IMR-90 (cell line): ENCODE data around the gene DLGAP4. TPM values are rescaled to one million over a fixed set of nuclear protein-coding genes. Genes with fewer than 3 reads are reported as not detected.

ENCODE experiments used
- ATAC-seq: fragments of 200-7000 bp; cut with Tn5 transposase; 2 replicates; pipeline ENCODE4 v1.9.1; 2020; ENCODE audit warnings: low read depth, mild to moderate bottlenecking, moderate library complexity
- BruUV-seq: library from RNA; stranded (reverse); fragments of 400-500 nt; replicated peaks from 2 replicates; lab custom pipeline; 2021; lab: Mats Ljungman, UMichigan
- CTCF ChIA-PET: fragments of 300-600 bp; formaldehyde crosslinking; extraction: SDS; loops from one replicate; lab custom pipeline; 2021; ENCODE audit warnings: antibody characterized with exemption; lab: Yijun Ruan, JAX
- POLR2A ChIA-PET: fragments of 300-600 bp; sonication (Branson Sonifier 250); formaldehyde crosslinking; loops from one replicate; lab custom pipeline; 2022; ENCODE audit warnings: antibody characterized with exemption; ENCODE audit not compliant: unreplicated experiment; lab: Charles Lee
- DNase-seq: peaks from one replicate; pipeline ENCODE4 v3.0.0; 2013
- H2AFZ ChIP-seq: replicated peaks from 2 replicates; pipeline ENCODE3; 2013; ENCODE audit warnings: low read length, mild to moderate bottlenecking; ENCODE audit not compliant: poor library complexity
- H2AK5ac ChIP-seq: 2 replicates; pipeline ENCODE4 v1.6.1; 2013; ENCODE audit warnings: low read depth, low read length, inconsistent platforms
- H2AK9ac ChIP-seq: replicated peaks from 2 replicates; pipeline ENCODE3; 2013; ENCODE audit warnings: mild to moderate bottlenecking, low read depth, low read length, moderate library complexity; ENCODE audit not compliant: poor library complexity
- H2BK120ac ChIP-seq: 2 replicates; pipeline ENCODE4 v1.6.1; 2013; ENCODE audit warnings: low read depth, low read length, inconsistent platforms
- H2BK15ac ChIP-seq: 3 replicates; pipeline ENCODE4 v1.6.1; 2013; ENCODE audit warnings: low read depth, low read length, inconsistent platforms
- H2BK20ac ChIP-seq: 2 replicates; pipeline ENCODE4 v1.6.1; 2013; ENCODE audit warnings: low read depth, mild to moderate bottlenecking, inconsistent platforms, low read length, moderate library complexity
- H2BK5ac ChIP-seq: 2 replicates; pipeline ENCODE4 v1.6.1; 2013; ENCODE audit warnings: mild to moderate bottlenecking, low read depth, low read length, inconsistent platforms; ENCODE audit not compliant: poor library complexity, severe bottlenecking
- H3K14ac ChIP-seq: replicated peaks from 2 replicates; pipeline ENCODE4 v1.6.1; 2013; ENCODE audit warnings: low read depth, low read length, inconsistent platforms
- H3K18ac ChIP-seq: 2 replicates; pipeline ENCODE4 v1.6.1; 2013; ENCODE audit warnings: low read depth, low read length, control low read depth
- H3K23ac ChIP-seq: 2 replicates; pipeline ENCODE4 v1.6.1; 2013; ENCODE audit warnings: low read depth, low read length, inconsistent platforms
- H3K27ac ChIP-seq: 2 replicates; pipeline ENCODE4 v1.5.1; 2013; ENCODE audit warnings: mild to moderate bottlenecking, control low read depth, low read length; ENCODE audit not compliant: insufficient read depth
- H3K27me3 ChIP-seq: 2 replicates; pipeline ENCODE4 v1.6.1; 2013; ENCODE audit warnings: low read length; ENCODE audit not compliant: control insufficient read depth, insufficient read depth
- H3K36me3 ChIP-seq: 2 replicates; pipeline ENCODE4 v1.6.1; 2013; ENCODE audit warnings: low read length, mixed read lengths; ENCODE audit not compliant: control insufficient read depth, insufficient read depth
- H3K4ac ChIP-seq: 2 replicates; pipeline ENCODE4 v1.6.1; 2013; ENCODE audit warnings: low read depth, low read length, inconsistent platforms
- H3K4me1 ChIP-seq: 2 replicates; pipeline ENCODE4 v1.6.1; 2013; ENCODE audit warnings: low read length, mixed read lengths; ENCODE audit not compliant: control insufficient read depth, insufficient read depth
- H3K4me2 ChIP-seq: 2 replicates; pipeline ENCODE4 v1.6.1; 2013; ENCODE audit warnings: low read depth, mild to moderate bottlenecking, control low read depth, low read length, moderate library complexity
- H3K4me3 ChIP-seq: 2 replicates; pipeline ENCODE4 v1.5.1; 2013; ENCODE audit warnings: low read depth, mild to moderate bottlenecking, control low read depth, low read length, moderate library complexity; ENCODE audit not compliant: insufficient read depth
- H3K56ac ChIP-seq: 2 replicates; pipeline ENCODE4 v1.6.1; 2013; ENCODE audit warnings: low read length, inconsistent platforms; ENCODE audit not compliant: insufficient read depth; ENCODE audit errors: extremely low read depth
- H3K79me1 ChIP-seq, 2 experiments: 2 replicates each; pipeline ENCODE4 v1.6.1; 2013; ENCODE audit warnings: low read length in 2 of 2, inconsistent platforms in 1 of 2, low read depth in 1 of 2
- H3K9ac ChIP-seq: 2 replicates; pipeline ENCODE4 v1.6.1; 2013; ENCODE audit warnings: low read depth, low read length, control low read depth
- H3K9me1 ChIP-seq: 2 replicates; pipeline ENCODE4 v1.6.1; 2013; ENCODE audit warnings: low read length, inconsistent platforms; ENCODE audit not compliant: insufficient read depth
- H3K9me3 ChIP-seq: 2 replicates; pipeline ENCODE4 v1.6.1; 2013; ENCODE audit warnings: low read length; ENCODE audit not compliant: control insufficient read depth, insufficient read depth
- H4K20me1 ChIP-seq: 2 replicates; pipeline ENCODE4 v1.6.1; 2013; ENCODE audit warnings: low read length, inconsistent platforms; ENCODE audit not compliant: insufficient read depth
- H4K5ac ChIP-seq: 2 replicates; pipeline ENCODE4 v1.6.1; 2013; ENCODE audit warnings: mild to moderate bottlenecking, low read depth, low read length, control low read depth
- H4K8ac ChIP-seq, 2 experiments: 2 replicates each; pipeline ENCODE4 v1.6.1; 2013; ENCODE audit warnings: low read depth in 2 of 2, low read length in 2 of 2, control low read depth in 1 of 2, inconsistent platforms in 1 of 2
- H4K91ac ChIP-seq: 2 replicates; pipeline ENCODE4 v1.6.1; 2013; ENCODE audit warnings: low read depth, low read length, inconsistent platforms; ENCODE audit not compliant: insufficient read depth
- BHLHE40 ChIP-seq: fragments of 150-350 bp; IDR thresholded peaks from 2 replicates; pipeline ENCODE4 v1.6.1; 2016; ENCODE audit warnings: mild to moderate bottlenecking, low read depth, low read length
- CEBPB ChIP-seq: IDR thresholded peaks from 2 replicates; pipeline ENCODE4 v1.6.1; 2012; ENCODE audit warnings: low read depth, low read length, improper control_type of control experiment
- CHD1 ChIP-seq: IDR thresholded peaks from 2 replicates; pipeline ENCODE4 v1.6.1; 2012; ENCODE audit warnings: low read depth, low read length, improper control_type of control experiment
- ELK1 ChIP-seq: fragments of 150-350 bp; IDR thresholded peaks from 2 replicates; pipeline ENCODE4 v1.6.1; 2016; ENCODE audit warnings: low read depth, mild to moderate bottlenecking, low read length, moderate library complexity, borderline replicate concordance
- FOS ChIP-seq: fragments of 150-350 bp; IDR thresholded peaks from 2 replicates; pipeline ENCODE4 v1.6.1; 2016; ENCODE audit warnings: low read depth, low read length
- MAFK ChIP-seq: IDR thresholded peaks from 2 replicates; pipeline ENCODE4 v1.6.1; 2012; ENCODE audit warnings: low read depth, low read length, improper control_type of control experiment
- MAZ ChIP-seq: IDR thresholded peaks from 2 replicates; pipeline ENCODE4 v1.6.1; 2012; ENCODE audit warnings: low read depth, mild to moderate bottlenecking, low read length, improper control_type of control experiment, moderate library complexity, borderline replicate concordance
- MXI1 ChIP-seq: IDR thresholded peaks from 2 replicates; pipeline ENCODE4 v1.6.1; 2012; ENCODE audit warnings: low read depth, mild to moderate bottlenecking, low read length, moderate library complexity, borderline replicate concordance
- NFE2L2 ChIP-seq: fragments of 150-350 bp; IDR thresholded peaks from 2 replicates; pipeline ENCODE4 v1.6.1; 2016; ENCODE audit warnings: low read depth, mild to moderate bottlenecking, low read length
- POLR2A ChIP-seq: IDR thresholded peaks from 2 replicates; pipeline ENCODE4 v1.6.1; 2012; ENCODE audit warnings: mild to moderate bottlenecking, low read depth, low read length
- RAD21 ChIP-seq: IDR thresholded peaks from 2 replicates; pipeline ENCODE4 v1.6.1; 2012; ENCODE audit warnings: low read length, improper control_type of control experiment
- RCOR1 ChIP-seq: IDR thresholded peaks from 2 replicates; pipeline ENCODE4 v1.6.1; 2012; ENCODE audit warnings: mild to moderate bottlenecking, low read length, improper control_type of control experiment; ENCODE audit not compliant: insufficient replicate concordance
- RFX5 ChIP-seq: IDR thresholded peaks from 2 replicates; pipeline ENCODE4 v1.8.0; 2012; ENCODE audit warnings: low read depth, mild to moderate bottlenecking, low read length, moderate library complexity
- SMC3 ChIP-seq: fragments of 150-350 bp; IDR thresholded peaks from 2 replicates; pipeline ENCODE4 v1.6.1; 2016; ENCODE audit warnings: low read depth, mild to moderate bottlenecking, antibody characterized with exemption, low read length, moderate library complexity
- USF2 ChIP-seq: fragments of 150-350 bp; IDR thresholded peaks from 2 replicates; pipeline ENCODE4 v1.6.1; 2017; ENCODE audit warnings: mild to moderate bottlenecking, antibody characterized with exemption, low read length, low read depth
- WGBS, 2 experiments: methylation state at CpG; one replicate each; pipeline versions ENCODE4 v1.1.5 to v1.1.7; 2013; ENCODE audit warnings: missing lambda C conversion rate in 2 of 2; ENCODE audit not compliant: insufficient read length in 1 of 2; ENCODE audit errors: extremely low coverage in 2 of 2; 5-methylcytosine and 5-hydroxymethylcytosine counted together
- dilution Hi-C: fragments of 300-500 bp; cut with HindIII; formaldehyde crosslinking; loops from one replicate; pipeline ENCODE4 v1.14.3; 2018; ENCODE audit warnings: low sequenced_read_pairs; ENCODE audit not compliant: unreplicated experiment
- in situ Hi-C: fragments of 300-500 bp; cut with MboI; formaldehyde crosslinking; loops from 3 replicates; pipeline ENCODE4 v1.14.3; 2019; ENCODE audit warnings: low sequenced_read_pairs, inconsistent platforms, mixed read lengths
- intact Hi-C: fragments of 100-400 bp; cut with micrococcal nuclease; formaldehyde crosslinking; loops from 2 replicates; pipeline ENCODE4 v1.10.0; 2022
- polyA plus RNA-seq, 3 experiments: library from polyadenylated mRNA; depleted of rRNA; stranded (reverse); fragments of >200 nt; gene quantifications; 2 replicates each; pipeline ENCODE4 v1.2.3, GENCODE V29; 2012; ENCODE audit warnings: low replicate concordance in 1 of 3
- total RNA-seq: library from RNA; depleted of rRNA; stranded (reverse); fragments of >200 nt; gene quantifications from 2 replicates; pipeline ENCODE4 v1.2.3, GENCODE V29; 2012
- TF ChIP-seq, protein P1 (sequence below): conservative IDR thresholded peaks from 2 replicates; pipeline ENCODE4 v1.5.1; 2012; ENCODE audit warnings: mild to moderate bottlenecking, low read depth, low read length, improper control_type of control experiment

DLGAP4 gene
- total and polyA plus RNA-seq, 2 of the 4 experiments (the other 2 are of a cell fraction): 32.3 to 73.2 TPM

DNA sequence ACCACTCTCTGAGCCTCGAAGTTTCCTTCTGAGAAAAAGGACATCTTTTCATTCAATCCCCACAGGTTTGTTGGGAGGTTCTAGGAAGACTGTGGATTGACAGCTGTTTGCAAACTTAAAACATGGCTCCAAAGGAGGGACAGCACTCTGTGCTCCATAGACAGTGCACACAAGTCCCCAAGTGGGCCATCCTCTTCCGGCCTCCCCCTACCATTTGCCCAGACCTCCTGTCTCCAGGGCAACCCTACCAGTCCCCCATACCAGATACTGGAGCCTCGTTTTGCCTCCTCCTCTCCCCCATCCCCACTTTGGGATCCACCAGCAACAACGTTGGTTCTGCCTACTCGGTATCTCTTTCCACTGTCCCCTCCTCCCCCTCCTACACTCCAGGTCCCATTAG lies 8.5 kb upstream of the DLGAP4 start:
- Histone ChIP-seq H3K79me1 (no peaks in the 10 kb centered on the region), H3K4me2 (no peak overlapping the region), H3K23ac (no peak overlapping the region), H3K4me1 (no peaks in the 10 kb centered on the region), H3K36me3 (no peaks in the 10 kb centered on the region), H2AK9ac (no peak overlapping the region), H3K56ac (no peak overlapping the region), H3K27ac (no peak overlapping the region), H2BK120ac (no peak overlapping the region), H3K9me3 (no peaks in the 10 kb centered on the region), H3K18ac (no peak overlapping the region), H3K9ac (no peak overlapping the region), H4K8ac (no peak overlapping the region), H2BK15ac (no peak overlapping the region), H3K4ac (no peak overlapping the region), H2BK20ac (no peak overlapping the region), H3K14ac (no peak overlapping the region), H3K4me3 (no peak overlapping the region), H4K5ac (no peak overlapping the region), H2BK5ac (no peak overlapping the region), H4K20me1 (no peaks in the 10 kb centered on the region), H3K27me3 (peaks cover 39% of the 10 kb centered on the region), H3K9me1 (no peaks in the 10 kb centered on the region), H2AFZ (no peak overlapping the region), H4K91ac (no peak overlapping the region), H2AK5ac (no peak overlapping the region)
- no peak for DNase-seq
- POLR2A ChIA-PET: no interaction called here
- 45% methylated on average over 3 of the region's 5 CpGs; no CpG with 5 or more reads in 1 of the 2 experiments for WGBS, 2 experiments
- dilution Hi-C loops (no loop called here), in situ Hi-C loops (no loop called here), intact Hi-C loops (no loop called here)
- CTCF ChIA-PET: no interaction called here
- ATAC-seq: no peak
- no TSS peak for BruUV-seq
- no peak for TF ChIP-seq ELK1
- no peak for TF ChIP-seq CHD1
- TF ChIP-seq, protein P1, sequence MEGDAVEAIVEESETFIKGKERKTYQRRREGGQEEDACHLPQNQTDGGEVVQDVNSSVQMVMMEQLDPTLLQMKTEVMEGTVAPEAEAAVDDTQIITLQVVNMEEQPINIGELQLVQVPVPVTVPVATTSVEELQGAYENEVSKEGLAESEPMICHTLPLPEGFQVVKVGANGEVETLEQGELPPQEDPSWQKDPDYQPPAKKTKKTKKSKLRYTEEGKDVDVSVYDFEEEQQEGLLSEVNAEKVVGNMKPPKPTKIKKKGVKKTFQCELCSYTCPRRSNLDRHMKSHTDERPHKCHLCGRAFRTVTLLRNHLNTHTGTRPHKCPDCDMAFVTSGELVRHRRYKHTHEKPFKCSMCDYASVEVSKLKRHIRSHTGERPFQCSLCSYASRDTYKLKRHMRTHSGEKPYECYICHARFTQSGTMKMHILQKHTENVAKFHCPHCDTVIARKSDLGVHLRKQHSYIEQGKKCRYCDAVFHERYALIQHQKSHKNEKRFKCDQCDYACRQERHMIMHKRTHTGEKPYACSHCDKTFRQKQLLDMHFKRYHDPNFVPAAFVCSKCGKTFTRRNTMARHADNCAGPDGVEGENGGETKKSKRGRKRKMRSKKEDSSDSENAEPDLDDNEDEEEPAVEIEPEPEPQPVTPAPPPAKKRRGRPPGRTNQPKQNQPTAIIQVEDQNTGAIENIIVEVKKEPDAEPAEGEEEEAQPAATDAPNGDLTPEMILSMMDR: no peak
- TF ChIP-seq MAZ: no peak
- no peak for TF ChIP-seq RFX5
- no peak for TF ChIP-seq RCOR1
- TF ChIP-seq USF2: no peak
- TF ChIP-seq CEBPB: no peak
- TF ChIP-seq FOS: no peak
- TF ChIP-seq MAFK: no peak
- no peak for TF ChIP-seq RAD21
- TF ChIP-seq SMC3: no peak
- TF ChIP-seq BHLHE40: no peak
- TF ChIP-seq NFE2L2: no peak
- TF ChIP-seq MXI1: no peak
- no peak for TF ChIP-seq POLR2A
